Activated effector memory CD4-positive, alpha-beta T cell treated with Interleukin-2 at 50 U/mL for 16 hours (primary cell): ENCODE data around the gene FASTKD3.

ENCODE experiments used
- DNase-seq: peaks from one replicate; pipeline ENCODE4 v3.0.0-alpha.2; 2020

The FASTKD3 gene

DNA sequence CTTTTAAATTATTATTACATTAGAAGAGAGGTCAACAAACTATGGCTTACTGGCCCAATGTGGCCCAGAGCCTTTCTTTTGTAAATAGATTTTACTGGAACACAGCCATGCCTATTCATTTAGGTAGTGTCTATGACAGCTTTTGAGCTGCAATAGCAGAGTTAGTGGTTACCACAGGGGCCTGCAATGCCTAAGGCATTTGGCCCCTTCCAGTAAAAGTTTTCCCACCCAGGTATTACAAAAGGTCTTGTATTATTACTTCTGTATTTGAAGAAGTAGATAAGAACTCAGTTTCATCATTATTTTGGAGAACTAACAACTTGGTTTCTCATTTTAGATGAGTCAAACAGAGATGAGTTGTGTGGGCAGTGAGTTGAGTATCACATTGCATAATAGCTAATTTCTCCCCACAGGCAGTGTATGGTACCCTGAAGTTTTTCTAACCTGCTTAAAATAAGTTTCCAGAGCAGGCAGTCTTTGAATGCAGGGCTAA lies 9.6 kb upstream of the FASTKD3 start:
- DNase-seq: no peak

DNA sequence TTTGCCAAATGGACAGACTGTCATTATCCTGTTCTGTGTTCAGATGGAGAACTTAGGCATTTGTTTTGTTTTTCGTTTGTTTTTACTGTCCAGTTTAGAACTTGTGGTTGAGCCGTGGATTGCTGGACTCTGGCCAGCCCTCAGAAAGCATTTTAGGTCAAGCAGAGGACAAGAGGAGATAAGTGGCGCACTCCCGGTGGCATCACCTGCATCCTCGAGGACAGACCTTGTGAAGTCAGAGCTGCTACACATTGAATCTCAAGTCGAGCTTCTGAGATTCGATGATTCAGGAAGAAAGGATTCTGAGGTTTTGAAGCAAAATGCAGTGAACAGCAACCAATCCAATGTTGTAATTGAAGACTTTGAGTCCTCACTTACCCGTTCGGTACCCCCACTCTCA lies 9.0 kb upstream of the FASTKD3 start:
- DNase-seq: no peak

DNA sequence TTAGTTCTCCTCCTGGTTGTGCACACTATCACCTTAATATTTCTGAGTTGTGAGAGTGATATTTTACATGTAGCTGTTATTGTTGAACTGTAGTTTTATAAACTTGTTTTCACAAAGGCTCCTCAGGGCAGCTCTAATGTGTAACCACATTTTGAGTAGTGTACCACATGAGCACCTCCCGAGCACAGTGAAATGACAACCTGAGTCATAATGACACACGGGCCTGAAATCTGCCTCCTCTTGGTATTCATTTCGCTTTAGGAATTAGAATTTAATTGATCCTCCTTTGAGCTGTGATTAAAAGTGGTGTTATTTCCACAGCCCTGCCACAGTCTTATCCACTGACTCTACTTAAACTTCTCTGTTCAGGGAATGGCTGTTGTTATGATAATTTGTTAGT lies 8.0 kb upstream of the FASTKD3 start:
- no peak for DNase-seq

DNA sequence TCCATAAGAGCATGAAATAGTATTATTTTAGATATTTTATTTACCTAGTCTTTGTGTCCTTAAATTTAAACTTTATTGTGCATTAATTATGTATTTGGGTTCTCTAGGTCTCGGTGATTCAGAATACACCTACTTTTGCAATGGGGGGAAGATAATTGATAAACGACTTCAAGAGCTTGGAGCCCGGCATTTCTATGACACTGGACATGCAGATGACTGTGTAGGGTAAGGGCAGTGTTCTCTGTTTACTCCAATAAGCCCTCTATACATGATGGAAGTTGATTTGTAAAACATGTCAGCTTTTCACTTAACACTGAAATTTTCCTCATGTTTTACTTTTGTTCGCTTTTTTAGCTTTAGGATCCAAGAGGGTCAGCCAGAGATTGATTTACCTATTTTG lies 6.3 kb upstream of the FASTKD3 start:
- no peak for DNase-seq

DNA sequence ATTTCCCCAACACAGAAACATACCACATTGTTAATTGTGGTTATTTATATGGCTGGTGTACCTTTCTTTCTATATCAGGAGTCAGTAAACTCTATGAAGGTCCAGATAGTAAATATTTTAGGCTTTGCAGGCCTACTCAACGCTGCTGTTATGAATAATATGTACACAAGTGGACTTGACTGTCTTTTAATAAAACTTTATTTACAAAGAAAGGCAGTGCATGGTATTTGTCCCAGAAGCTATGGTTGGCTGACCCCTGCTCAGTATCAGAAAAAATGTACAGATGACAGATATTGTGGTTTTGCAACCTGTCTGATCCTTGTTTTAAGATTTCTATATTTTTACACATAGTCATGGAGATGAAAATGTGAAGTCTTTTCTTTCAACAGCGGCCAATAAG lies 5.8 kb upstream of the FASTKD3 start:
- no peak for DNase-seq

DNA sequence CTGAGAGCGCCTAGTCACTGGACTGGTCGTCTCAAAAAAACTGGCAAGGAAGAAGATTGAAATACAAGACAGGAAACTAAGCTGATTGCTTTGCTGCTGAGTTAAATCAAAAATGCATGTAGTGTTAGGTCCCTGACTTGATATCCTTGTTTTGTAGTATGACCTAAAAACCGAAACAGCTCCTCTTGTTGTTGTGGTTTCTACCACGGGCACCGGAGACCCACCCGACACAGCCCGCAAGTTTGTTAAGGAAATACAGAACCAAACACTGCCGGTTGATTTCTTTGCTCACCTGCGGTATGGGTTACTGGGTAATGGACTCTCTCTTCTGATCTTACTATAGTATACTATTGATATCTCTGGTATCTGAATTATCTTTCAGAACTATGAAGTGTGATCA lies 4.4 kb upstream of the FASTKD3 start:
- DNase-seq: no peak

DNA sequence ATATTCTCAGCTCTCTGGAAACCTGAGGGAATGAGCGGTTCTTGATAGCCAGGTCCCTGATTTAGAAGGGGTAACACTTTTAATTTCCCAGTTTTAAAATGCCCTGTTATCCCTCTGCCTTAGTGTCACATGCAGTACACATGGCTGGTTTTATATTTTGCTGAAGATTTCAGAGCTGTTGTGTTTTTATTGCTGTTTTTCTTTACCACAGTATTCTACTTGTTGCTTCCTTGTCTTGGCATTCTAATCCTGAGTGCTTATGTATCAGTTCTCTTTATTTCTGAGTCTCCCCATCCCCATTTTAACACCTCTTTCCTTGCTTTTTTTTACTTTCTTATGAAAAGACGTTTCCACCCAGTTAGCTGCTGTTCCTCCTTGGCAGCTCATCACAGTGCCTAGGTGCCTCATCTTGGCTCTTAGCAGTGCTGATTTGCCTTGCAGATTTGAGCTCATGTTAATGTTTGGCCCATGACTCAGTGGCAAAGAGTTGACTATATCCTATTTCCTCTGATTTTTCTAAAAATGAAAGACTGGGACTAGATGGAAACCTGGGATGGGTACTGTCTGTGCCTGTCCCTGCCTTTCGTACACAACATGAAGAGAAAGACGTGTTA lies 3.8 kb upstream of the FASTKD3 start:
- DNase-seq: no peak

DNA sequence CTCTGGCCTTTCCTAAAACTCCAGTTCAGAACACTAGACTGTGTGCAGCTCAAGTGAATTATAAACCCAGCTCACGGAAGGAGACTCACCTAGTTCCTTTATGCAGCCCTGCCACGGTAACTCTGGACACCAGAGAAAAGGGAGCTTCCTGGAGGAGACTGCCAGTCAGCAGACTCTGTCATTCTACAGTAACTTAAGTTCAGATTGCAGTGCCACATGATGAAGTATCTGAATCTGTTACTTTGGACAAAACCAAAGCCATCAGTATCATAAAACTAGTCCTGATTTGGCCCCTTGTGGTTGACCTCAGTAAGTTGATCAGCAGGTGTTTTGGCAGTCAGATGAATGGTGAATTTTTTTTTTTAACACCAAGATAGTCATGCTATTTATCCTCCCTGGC lies 2.8 kb upstream of the FASTKD3 start:
- DNase-seq: no peak

DNA sequence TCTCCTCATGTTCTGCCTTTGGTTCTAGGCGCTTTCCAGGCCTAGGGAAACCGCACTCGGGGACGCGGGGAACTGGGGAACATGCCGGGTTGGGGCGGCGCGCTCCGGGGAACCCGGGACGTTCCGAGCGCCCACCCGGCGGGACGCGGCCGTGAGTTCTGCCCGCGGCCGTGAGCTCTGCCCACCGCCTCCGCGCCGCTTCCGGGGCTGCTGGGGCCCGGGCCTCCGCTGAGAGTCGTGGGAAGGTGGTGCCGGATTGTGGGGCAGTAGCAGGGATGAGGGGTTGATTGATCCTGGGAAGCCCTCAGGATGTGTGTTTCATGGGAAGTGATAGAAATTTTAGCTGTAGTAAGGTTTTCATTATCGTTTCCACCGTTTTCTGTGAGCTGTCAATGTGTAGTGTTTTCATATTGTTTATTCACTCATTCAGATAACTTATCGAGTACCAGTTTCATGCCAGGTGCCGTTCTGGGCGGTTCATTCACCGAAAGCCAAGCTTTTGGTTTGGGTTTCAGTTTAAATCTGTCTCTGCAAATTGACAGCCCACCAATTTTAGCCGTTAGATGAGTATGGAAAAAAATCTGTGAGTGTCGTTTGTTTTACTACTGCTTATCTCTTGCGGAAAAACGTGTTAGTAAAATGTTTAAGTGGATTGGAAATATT lies 774 bp upstream of the FASTKD3 start:
- no peak for DNase-seq

DNA sequence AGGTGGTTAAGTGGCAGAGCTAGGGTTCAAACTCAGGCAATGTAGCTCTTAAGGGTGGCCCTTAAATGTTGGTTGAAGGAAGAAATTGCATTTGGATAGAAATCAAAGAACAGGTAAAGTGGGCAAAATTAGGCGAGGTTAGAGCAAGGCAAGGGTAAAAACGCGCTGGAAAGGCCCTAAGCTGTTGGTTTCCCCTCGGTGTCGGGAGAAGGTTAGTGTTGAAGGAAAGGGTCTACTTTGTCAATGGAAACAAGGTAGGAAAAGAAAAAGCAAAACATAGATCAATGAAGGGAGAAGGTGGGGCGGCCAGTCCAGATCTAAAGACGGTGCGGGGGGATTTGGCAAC lies 431 bp downstream of the FASTKD3 start:
- DNase-seq: no peak

DNA sequence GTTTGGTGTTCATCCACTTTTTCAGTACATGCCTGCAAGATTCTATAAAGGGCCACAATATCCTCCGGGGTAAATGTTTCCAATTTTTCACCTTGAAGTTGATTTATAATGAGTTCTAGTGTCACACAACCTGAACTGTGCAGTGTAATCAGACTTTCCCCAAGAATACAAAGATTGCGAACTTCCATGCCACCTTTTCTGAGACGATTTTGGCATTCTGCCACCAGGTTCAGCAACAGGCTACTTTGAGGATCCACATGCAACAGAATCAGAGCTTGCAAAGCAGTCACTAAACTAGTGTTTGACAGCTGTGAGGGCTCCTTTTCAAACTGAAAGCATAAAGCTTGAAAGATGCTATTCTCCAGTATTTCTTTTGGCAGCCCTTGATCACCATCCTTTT lies 1.6 kb downstream of the FASTKD3 start:
- no peak for DNase-seq

DNA sequence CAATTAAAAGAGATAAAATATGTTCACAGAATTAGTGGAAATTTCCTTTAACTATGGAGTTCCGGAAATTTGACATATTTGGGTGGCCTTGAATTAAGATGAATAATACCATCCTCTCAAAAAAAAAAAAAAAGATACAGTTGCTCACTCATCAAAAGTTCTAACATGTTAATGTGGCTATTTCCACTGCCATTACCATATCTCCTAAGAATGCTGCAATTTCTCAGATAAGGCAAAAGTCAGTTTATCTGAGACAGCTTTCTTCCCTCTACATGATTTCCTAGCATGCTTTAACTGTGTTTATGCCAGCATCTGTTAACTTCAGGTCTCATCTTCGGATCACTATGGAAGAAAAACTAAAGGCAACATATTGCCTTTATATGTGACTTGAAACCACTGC lies 2.6 kb downstream of the FASTKD3 start:
- no peak for DNase-seq

DNA sequence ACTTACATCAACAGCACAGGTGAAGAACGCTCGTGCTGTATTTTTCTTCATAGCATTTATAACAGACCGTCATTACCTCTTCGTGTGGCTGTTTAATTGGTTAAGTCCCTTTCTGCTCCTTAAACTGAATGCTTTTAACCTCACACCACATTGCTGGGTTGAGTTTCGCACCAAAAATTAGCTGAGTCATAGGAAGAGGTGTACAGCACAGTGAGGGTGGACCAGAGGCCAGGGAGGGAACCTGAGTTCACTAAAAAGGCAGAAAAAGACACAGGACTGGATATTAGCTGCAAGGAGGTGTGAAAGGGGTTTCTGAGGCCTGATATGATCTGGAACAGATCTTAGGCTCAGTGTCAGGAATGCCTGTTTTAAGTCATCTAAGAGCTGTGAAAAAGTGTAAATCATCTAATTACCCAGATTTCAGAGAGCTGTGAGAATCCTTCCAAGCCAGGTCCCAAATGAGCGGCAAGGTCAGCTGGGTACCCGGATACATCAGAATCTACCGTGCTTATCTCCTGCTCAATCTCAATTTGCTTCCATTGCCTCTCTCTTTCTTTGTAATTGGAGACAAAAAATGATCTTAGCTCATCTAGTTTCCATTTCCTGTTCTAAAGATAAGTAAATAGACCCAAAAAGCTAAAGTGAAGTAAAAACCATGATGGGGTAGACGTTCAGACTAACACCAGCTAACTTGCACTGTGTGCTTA lies 10.8 kb downstream of the FASTKD3 start:
- DNase-seq: no peak

DNA sequence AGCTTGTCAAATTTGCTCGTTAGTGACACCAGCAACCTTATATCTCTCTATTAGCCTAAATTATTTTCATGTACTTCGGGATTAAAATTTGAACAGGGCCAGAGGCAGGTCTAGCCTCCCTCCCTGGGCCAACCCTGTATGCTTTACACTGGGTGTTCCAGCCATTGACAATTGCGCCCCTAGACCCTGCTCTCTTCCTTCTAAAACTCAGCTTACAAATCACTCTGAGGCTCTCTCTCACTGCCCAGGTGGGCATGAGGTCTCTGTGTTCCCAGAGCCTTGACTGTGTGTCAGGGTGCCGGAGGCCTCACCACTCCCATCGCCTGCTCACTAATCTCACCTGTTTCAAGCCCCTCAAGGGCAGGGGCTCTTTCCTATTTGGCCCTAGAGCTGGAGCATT lies 11.5 kb downstream of the FASTKD3 start:
- no peak for DNase-seq

DNA sequence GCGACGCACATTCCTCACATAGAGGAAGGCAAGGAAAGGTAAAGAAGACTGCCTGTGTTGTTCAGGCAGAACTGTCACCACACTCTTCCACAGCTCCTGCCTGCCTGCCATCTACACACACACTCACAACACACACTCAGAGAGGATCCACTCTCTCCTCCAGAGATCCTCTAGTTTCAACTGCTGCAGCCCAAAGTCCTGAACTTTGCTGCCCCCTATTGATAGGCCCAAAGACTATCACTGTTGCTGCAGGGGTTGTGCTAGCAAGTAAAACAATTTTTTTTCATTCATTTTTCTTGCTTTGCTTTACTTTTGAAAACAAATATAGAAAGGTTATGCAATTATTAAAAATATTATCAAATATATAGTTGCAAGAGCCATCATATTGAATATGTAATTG lies 12.0 kb downstream of the FASTKD3 start:
- no peak for DNase-seq

DNA sequence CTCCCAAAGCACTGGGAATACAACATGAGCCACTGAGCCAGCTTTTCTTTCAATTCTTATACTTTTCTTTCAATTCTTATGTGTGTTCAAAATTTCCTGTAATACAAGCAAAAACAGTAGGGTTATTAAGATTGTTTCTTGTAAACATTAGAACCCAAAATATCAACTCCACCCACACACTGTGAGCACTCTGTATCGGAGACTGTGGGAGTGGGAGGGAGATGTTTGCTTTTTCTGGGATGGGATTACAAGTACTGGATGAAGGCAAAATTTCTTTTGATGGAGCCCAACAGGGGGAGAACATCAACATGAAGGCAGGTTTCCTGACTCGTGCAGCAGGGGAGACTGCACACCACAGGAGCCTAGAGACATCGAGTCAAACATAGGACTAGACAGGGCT lies 13.2 kb downstream of the FASTKD3 start:
- DNase-seq: no peak

DNA sequence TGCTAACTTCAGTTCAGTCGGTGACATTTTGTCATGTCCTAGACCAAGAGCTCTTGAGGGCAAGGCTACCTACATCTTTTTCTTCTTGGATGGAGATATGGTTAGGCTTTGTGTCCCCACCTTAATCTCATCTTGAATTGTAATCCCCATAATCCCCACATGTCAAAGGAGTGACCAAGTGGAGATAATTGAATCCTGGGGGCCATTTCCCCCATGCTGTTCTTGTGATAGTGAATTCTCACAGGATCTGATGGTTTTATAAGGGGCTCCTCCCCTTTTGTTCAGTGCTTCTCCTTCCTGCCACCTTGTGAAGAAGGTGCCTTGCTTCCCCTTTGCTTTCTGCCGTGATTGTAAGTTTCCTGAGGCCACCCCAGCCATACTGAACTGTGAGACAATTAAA lies 15.8 kb downstream of the FASTKD3 start:
- no peak for DNase-seq

DNA sequence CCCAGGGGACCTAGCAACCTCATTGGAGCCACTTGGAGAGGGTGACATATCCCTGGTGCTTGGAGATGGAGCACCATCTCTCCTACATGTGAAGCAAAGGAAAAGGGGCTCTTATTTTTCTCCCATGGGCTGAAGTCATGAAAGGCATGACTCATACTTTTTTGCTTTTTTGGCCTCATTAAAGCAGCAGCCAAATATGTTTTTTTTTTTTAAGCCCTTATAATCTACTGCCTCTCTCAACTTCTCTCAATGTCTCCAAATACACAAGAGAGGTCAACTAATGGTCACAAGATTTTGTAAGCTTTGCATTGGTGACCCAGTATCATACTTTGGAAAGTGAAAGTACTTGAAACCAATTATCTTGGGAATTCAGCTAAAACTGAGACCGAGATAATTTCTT lies 16.3 kb downstream of the FASTKD3 start:
- no peak for DNase-seq

DNA sequence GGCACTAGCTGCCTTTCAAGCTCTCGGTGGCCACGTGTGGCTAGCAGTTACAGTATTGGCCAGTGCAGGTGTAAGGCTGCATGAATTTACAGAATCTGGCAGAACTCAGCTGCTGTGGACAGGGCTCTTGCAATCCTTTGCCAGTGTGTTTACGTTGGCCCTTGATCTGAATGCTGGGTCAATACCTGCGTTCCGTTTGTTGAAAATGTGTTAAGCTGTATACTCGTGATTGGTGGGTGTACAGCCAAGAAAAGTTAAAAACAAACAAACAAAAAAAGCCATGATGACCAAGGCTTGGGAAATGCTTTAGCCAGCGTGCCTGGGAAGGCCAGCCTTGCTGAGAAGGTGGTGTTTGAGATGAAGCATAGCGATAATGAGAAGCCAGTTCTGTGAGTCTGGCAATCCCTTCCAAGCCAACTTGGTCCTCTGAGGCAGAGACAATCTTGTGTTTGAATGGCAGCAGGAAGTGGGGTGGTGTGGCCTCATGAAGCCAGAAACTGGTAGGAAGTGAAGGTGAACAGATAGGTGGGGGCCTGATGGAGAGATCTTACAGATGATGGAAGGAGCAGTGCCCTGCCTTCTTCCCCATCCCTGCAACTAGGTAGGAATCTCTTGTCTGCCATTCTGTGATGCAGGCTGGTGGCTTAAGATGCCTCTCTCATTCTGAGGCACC lies 17.1 kb downstream of the FASTKD3 start:
- no peak for DNase-seq

DNA sequence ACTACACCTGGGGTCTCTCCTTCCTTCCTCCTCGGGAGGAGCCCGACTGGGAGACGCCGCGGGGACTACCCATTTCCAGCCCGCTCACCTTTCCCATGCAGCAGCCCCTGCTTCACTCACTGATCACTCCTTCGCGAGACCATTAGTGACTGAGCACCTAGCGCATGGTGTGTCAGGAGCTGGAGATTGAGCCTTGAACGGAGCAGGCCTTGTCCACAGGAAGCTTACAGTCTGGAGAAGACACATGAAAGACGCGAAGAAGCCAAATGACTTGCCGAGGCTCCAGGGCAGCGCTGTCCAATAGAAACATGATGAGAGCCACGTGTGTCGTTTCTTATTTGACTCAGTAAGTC lies 17.6 kb downstream of the FASTKD3 start:
- DNase-seq: no peak

DNA sequence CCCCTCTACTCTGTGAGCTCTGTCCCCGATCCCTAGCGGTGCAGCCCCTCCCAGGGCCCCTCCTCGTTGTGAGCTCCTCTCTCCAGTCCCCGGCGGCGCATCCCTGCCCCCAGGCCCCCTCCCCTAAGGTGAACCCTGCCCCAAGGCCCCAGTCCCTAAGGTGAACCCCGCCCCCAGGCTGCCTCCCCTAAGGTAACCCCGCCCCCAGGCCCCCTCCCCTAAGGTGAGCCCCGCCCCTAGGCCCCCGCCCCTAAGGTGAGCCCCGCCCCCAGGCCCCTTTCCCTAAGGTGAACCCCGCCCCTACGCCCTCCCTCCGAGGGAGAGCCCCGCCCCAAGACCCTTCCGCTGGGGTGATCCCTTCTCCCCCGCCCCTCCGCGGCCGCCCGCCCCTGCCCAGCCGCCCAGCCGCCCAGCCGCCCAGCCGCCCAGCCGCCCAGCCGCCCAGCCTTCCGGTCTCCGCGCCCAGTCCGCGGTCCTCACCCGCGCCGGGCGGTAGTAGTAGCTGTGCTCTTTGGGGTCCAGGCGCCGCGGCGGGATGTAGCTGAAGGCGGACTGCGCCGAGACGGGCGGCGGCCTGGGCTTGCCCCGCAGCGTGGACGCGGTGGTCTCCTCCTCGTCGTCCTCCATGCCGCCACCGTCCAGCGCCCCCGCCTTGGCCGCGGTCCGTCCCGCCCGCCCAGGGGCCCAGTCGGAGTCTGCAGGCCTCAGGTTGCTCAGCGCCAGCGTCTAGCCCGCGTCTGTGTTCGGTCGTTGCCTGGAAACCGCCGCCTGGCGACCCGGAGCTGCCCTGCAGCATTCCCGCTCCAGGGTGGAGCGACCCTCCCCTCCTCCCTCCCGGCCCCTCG lies 18.2 kb downstream of the FASTKD3 start, which contains the start of gene CFAP90:
CFAP90 (minus strand) TSS at position 739 of the 845 bp plus-strand sequence; CDS start at position 627, 112 bp downstream.
- DNase-seq: no peak

DNA sequence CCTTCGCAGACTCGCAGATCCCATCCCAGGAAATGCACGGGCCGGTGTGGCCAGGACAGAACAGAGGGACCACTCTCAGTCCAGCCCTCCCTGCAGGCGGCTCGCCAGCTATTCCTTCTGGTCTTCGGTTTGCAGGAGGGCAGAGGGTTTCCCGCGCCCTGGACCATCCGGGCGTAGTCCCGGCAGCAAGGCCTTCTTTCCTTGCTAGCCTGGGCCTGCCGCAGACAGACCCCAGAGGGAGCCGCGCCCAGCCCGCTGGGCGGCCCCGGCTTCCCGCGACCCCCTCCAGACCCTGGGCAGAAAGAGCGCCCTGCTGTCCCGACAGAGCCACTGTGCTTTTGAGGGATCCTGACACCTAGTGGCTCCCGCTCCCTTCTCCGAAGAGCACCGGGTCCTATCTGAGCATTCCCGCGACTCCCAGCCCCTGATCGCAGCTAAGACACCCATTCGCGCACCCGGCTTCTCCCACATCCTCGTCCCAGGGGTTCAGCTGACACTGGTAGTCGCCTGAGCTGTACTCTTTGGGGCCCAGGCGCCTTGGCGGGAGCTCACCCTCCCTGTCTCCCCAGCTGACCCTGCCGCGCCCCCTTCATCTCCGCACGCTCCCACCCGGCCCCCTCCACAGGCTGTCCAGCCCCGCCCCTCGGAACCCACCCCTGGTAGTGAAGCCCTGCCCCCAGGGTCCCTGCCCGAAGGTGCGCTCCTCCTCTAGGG lies 19.0 kb downstream of the FASTKD3 start:
- DNase-seq: no peak
